IPS DF 6.9 (cell line): ENCODE data around the gene CARTPT.

Experiments
- DNase-seq: peaks from one replicate; pipeline ENCODE4 v3.0.0-alpha.2; 2013; ENCODE audit warnings: low read depth, low spot score
- H3K27ac ChIP-seq: one replicate; pipeline ENCODE4 v1.5.1; 2013; ENCODE audit warnings: low read length, control low read depth
- H3K27me3 ChIP-seq: 2 replicates; pipeline ENCODE4 v1.6.1; 2013; ENCODE audit warnings: mild to moderate bottlenecking, low read length; ENCODE audit not compliant: control insufficient read depth, insufficient read depth
- H3K36me3 ChIP-seq: 2 replicates; pipeline ENCODE4 v1.6.1; 2013; ENCODE audit warnings: low read length; ENCODE audit not compliant: control insufficient read depth, insufficient read depth
- H3K4me1 ChIP-seq: 2 replicates; pipeline ENCODE4 v1.6.1; 2013; ENCODE audit warnings: low read length; ENCODE audit not compliant: control insufficient read depth, insufficient read depth
- H3K4me3 ChIP-seq: 2 replicates; pipeline ENCODE4 v1.5.1; 2013; ENCODE audit warnings: mild to moderate bottlenecking, low read length
- H3K9me3 ChIP-seq: 2 replicates; pipeline ENCODE4 v1.6.1; 2013; ENCODE audit warnings: low read length, inconsistent platforms; ENCODE audit not compliant: control insufficient read depth, insufficient read depth
- WGBS: extraction: QIAGEN DNeasy Blood & Tissue Kit; methylation state at CpG from one replicate; pipeline ENCODE4 v1.1.7; 2013; ENCODE audit warnings: mixed read lengths, missing lambda C conversion rate; ENCODE audit not compliant: insufficient read length, insufficient coverage; 5-methylcytosine and 5-hydroxymethylcytosine counted together

Gene CARTPT

DNA sequence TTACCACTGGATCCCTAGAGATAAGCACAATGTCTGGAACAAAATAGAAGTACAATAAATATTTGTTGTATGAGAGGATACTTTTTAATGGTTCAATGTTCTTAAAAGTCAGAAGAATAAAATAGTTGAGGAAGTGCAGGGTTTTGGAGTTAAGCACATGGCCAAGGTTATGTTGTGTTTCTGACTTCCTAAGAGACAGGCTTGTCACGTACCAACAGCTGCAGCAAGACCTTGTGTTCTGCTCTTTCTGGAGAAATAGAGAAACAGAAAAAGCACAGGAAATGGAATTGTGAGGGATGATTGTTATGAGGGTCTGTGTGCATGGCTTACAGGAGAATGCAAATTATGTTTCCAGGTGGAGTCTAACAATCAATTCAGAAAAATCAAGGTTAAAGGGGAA, 12.9 kb downstream of the CARTPT start:
- no CpG with 5 or more reads among the region's 1 CpG for WGBS
- Histone ChIP-seq H3K9me3 (no peaks in the 10 kb centered on the region), H3K27ac (no peak overlapping the region), H3K4me1 (no peaks in the 10 kb centered on the region), H3K27me3 (no peaks in the 10 kb centered on the region), H3K36me3 (no peaks in the 10 kb centered on the region), H3K4me3 (no peak overlapping the region)
- DNase-seq = no peak

GRCh38 chr5:71734141-71734540, 15.1 kb downstream of the CARTPT start:
- DNase-seq = no peak
- H3K4me1 ChIP-seq = no peaks in the 10 kb centered on the region
- H3K27me3 ChIP-seq = no peaks in the 10 kb centered on the region
- H3K27ac ChIP-seq = no peak overlapping the region
- H3K9me3 ChIP-seq = no peaks in the 10 kb centered on the region
- H3K4me3 ChIP-seq = no peak overlapping the region
- no peaks in the 10 kb centered on the region for H3K36me3 ChIP-seq

- H3K9me3 ChIP-seq = no peaks in the 10 kb centered on the region
- no peaks in the 10 kb centered on the region for H3K4me1 ChIP-seq
- no peaks in the 10 kb centered on the region for H3K36me3 ChIP-seq
- no CpG with 5 or more reads among the region's 7 CpGs for WGBS
- no peaks in the 10 kb centered on the region for H3K27me3 ChIP-seq
- no peak overlapping the region for H3K4me3 ChIP-seq
- H3K27ac ChIP-seq = no peak overlapping the region
- DNase-seq = no peak
Observed at GRCh38 chr5:71737931-71738539, 19.0 kb downstream of the CARTPT start.

- Histone ChIP-seq H3K4me3 (no peak overlapping the region), H3K27me3 (no peaks in the 10 kb centered on the region), H3K36me3 (no peaks in the 10 kb centered on the region), H3K27ac (no peak overlapping the region), H3K9me3 (no peaks in the 10 kb centered on the region), H3K4me1 (no peaks in the 10 kb centered on the region)
- WGBS = no CpG with 5 or more reads among the region's 4 CpGs
- no peak for DNase-seq
Observed at GRCh38 chr5:71738662-71739361, 19.7 kb downstream of the CARTPT start.

DNA sequence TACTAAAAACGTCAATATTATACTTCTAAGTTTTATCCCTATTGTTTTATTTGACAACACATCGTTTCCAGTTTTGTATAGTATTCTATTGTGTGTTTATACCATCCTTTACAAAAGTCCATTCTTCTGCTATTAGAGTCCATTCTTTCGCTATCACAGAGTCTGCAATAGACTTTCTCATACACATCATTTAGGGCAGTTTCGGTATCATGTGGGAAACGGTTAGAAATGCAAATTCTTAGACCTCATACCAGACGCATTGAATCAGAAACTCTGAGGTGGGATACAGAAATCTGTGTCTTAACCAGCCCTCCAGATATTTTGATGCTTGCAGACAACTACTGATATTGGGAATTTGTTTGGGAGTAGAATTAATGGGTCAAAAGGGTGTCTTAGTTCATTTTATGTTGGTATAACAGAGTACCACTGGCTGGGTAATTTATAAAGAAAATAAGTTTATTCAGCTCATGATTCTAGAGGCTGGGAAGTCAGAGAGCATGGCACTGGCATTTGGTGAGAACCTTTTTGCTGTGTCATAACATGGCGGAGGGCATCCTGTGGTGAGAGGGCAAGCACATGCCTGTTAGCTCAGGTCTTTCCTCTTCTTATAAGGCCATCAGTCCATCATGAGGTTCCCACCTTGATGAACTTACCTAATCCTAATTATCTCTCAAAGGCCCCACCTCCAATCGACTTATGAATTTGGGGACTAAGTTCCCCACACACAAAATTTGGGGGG, 21.1 kb downstream of the CARTPT start:
- Histone ChIP-seq H3K4me1 (no peaks in the 10 kb centered on the region), H3K9me3 (no peaks in the 10 kb centered on the region), H3K27ac (no peak overlapping the region), H3K27me3 (no peaks in the 10 kb centered on the region), H3K4me3 (no peak overlapping the region), H3K36me3 (no peaks in the 10 kb centered on the region)
- WGBS = no CpG with 5 or more reads among the region's 8 CpGs
- DNase-seq = no peak

DNA sequence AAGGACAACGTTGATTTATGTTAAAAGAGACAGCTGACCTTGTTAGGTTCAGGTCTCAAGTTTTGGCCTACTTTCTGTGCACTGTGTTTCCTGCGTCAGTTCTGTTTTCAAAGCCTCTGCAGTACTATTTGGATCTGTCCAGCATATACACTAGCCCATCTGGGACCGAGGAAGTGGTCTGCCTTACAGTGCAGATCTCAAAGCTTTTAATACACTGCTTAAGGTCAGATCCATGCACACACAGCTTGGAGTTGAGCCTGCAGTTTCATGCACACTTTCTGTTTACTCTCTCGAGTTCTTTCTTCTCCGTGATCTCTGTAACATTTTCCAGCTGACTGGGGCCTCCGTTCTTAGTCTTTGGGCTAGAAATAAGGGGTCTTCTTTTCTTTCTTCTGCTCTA, 24.1 kb downstream of the CARTPT start:
- WGBS = no CpG with 5 or more reads among the region's 6 CpGs
- H3K4me1 ChIP-seq = no peaks in the 10 kb centered on the region
- no peak for DNase-seq
- no peak overlapping the region for H3K4me3 ChIP-seq
- H3K9me3 ChIP-seq = no peaks in the 10 kb centered on the region
- no peaks in the 10 kb centered on the region for H3K27me3 ChIP-seq
- no peak overlapping the region for H3K27ac ChIP-seq
- no peaks in the 10 kb centered on the region for H3K36me3 ChIP-seq

GRCh38 chr5:71744009-71744790, 25.1 kb downstream of the CARTPT start:
- Histone ChIP-seq H3K4me3 (no peak overlapping the region), H3K4me1 (no peaks in the 10 kb centered on the region), H3K27me3 (no peaks in the 10 kb centered on the region), H3K36me3 (no peaks in the 10 kb centered on the region), H3K27ac (no peak overlapping the region), H3K9me3 (no peaks in the 10 kb centered on the region)
- no peak for DNase-seq
- no CpG with 5 or more reads among the region's 7 CpGs for WGBS

DNA sequence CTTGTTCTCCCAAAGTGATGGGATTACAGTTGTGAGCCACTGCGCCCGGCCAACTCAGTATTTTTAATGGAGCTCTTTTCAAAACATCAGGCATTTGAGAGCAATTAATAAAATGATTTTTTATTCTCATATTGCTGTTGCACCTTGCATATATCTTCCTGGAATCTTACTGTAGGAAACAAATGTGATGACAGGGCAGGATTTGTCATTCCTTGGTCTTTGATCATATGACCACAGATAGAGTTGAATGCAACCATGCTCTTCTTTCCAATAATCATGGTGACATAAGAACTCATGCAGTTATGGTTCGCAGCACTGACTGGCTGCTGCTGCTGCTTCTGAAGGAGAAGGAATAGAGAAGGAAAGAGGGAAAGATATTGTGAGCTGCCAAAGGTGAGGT, 28.1 kb downstream of the CARTPT start:
- Histone ChIP-seq H3K27ac (no peak overlapping the region), H3K27me3 (no peaks in the 10 kb centered on the region), H3K4me1 (no peaks in the 10 kb centered on the region), H3K36me3 (no peaks in the 10 kb centered on the region), H3K9me3 (no peaks in the 10 kb centered on the region), H3K4me3 (no peak overlapping the region)
- no peak for DNase-seq
- no CpG with 5 or more reads among the region's 3 CpGs for WGBS

- no peak for DNase-seq
- Histone ChIP-seq H3K9me3 (no peaks in the 10 kb centered on the region), H3K27me3 (no peaks in the 10 kb centered on the region), H3K4me3 (no peak overlapping the region), H3K36me3 (no peaks in the 10 kb centered on the region), H3K27ac (no peak overlapping the region), H3K4me1 (no peaks in the 10 kb centered on the region)
- no CpG with 5 or more reads among the region's 11 CpGs for WGBS
Observed at GRCh38 chr5:71748360-71748759, 29.3 kb downstream of the CARTPT start.

DNA sequence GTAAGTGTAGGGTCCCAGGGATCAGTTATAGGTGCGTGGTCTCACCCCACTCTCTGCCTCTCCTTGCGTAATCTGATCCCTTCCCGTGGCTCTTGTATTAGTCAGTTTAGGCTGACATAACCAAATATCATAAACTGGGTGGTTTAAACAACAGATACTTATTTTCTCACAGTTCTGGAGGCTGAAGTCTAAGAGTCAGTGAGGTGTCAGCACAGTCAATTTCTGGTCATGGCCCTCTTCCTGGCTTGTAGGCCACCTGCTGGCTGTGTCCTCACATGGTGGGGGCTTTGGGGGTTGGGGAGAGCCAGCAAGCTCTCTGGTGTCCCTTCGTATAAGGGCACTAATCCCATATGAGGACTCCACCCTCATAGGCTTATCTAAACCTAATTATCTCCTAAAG, 32.3 kb downstream of the CARTPT start:
- Histone ChIP-seq H3K4me1 (no peaks in the 10 kb centered on the region), H3K27me3 (no peaks in the 10 kb centered on the region), H3K9me3 (no peaks in the 10 kb centered on the region), H3K36me3 (no peaks in the 10 kb centered on the region), H3K4me3 (no peak overlapping the region), H3K27ac (no peak overlapping the region)
- DNase-seq = no peak
- no CpG with 5 or more reads among the region's 4 CpGs for WGBS
